NOMO-1 (cell line): ENCODE results near the gene PRRX2.
A peak's percentile ranks its signal among the peaks of the same experiment; 100 is the strongest.
"Not testable (repeated sequence)": the region's sequence is repeated elsewhere in the genome, so short reads cannot be mapped to it uniquely, and the experiment has no call there.

Source experiments
- DNase-seq, 2 experiments: peaks; one replicate each; lab custom pipeline; 2025; ENCODE audit not compliant: unreplicated experiment in 2 of 2; lab: John Stamatoyannopoulos, UW

Gene PRRX2

GRCh38 chr9:129724456-129725190, 59.2 kb downstream of the PRRX2 start:
- DNase-seq = no peak

- DNase-seq = no peak
Measured at GRCh38 chr9:129725795-129726251, 60.4 kb downstream of the PRRX2 start.

- peak; percentile 41 to 60 for DNase-seq
Measured at GRCh38 chr9:129726322-129727160, 61.1 kb downstream of the PRRX2 start.

GRCh38 chr9:129728744-129729143, 63.3 kb downstream of the PRRX2 start:
- no peak for DNase-seq

GRCh38 chr9:129731477-129732085, 66.1 kb downstream of the PRRX2 start:
- DNase-seq = no peak

- no peak for DNase-seq
Measured at GRCh38 chr9:129732100-129732499, 66.7 kb downstream of the PRRX2 start.

- no peak for DNase-seq
Measured at GRCh38 chr9:129732946-129733631, 67.6 kb downstream of the PRRX2 start.

GRCh38 chr9:129733632-129733953, 68.1 kb downstream of the PRRX2 start:
- no peak for DNase-seq

GRCh38 chr9:129735546-129735945, 70.1 kb downstream of the PRRX2 start:
- no peak for DNase-seq

GRCh38 chr9:129736334-129736733, 70.9 kb downstream of the PRRX2 start:
- no peak for DNase-seq

- DNase-seq = peak; percentile 67 to 87
Measured at GRCh38 chr9:129737479-129738274, 72.2 kb downstream of the PRRX2 start.

GRCh38 chr9:129739432-129739831, 74.0 kb downstream of the PRRX2 start:
- DNase-seq = no peak

- no peak for DNase-seq
Measured at GRCh38 chr9:129740174-129740573, 74.7 kb downstream of the PRRX2 start.

GRCh38 chr9:129740666-129741464, 75.4 kb downstream of the PRRX2 start:
- no peak for DNase-seq

GRCh38 chr9:129745200-129745599, 79.8 kb downstream of the PRRX2 start:
- no peak for DNase-seq

GRCh38 chr9:129746092-129746777, 80.8 kb downstream of the PRRX2 start:
- DNase-seq = peak; percentile 26 to 42

- DNase-seq = no peak
Measured at GRCh38 chr9:129748249-129748648, 82.8 kb downstream of the PRRX2 start.

- DNase-seq = not testable (repeated sequence)
Measured at GRCh38 chr9:129749052-129749451, 83.6 kb downstream of the PRRX2 start.

- DNase-seq = no peak
Measured at GRCh38 chr9:129749575-129749974, 84.1 kb downstream of the PRRX2 start.
